Midbrain (tissue), 1 donor: ENCODE results near the gene IL31RA.

ENCODE experiments used
- DNase-seq: peaks from one replicate; lab custom pipeline; 2025; lab: John Stamatoyannopoulos, UW

IL31RA gene

GRCh38 chr5:55902696-55903095, 51.5 kb downstream of the IL31RA start:
- DNase-seq = no peak

- DNase-seq = no peak
These were observed 52.1 kb downstream of the IL31RA start for GRCh38 chr5:55903121-55903701.

GRCh38 chr5:55904152-55904551, 53.0 kb downstream of the IL31RA start:
- DNase-seq = peak; percentile 31

GRCh38 chr5:55905251-55905650, 54.1 kb downstream of the IL31RA start:
- no peak for DNase-seq

- no peak for DNase-seq
These were observed 56.8 kb downstream of the IL31RA start for GRCh38 chr5:55907927-55908326.

- DNase-seq = no peak
These were observed 57.6 kb downstream of the IL31RA start for GRCh38 chr5:55908804-55909203.

- no peak for DNase-seq
These were observed 60.9 kb downstream of the IL31RA start for GRCh38 chr5:55911784-55912653.

GRCh38 chr5:55913466-55914413, 62.6 kb downstream of the IL31RA start:
- no peak for DNase-seq

GRCh38 chr5:55914971-55915370, 63.8 kb downstream of the IL31RA start:
- no peak for DNase-seq

GRCh38 chr5:55915783-55916182, 64.6 kb downstream of the IL31RA start:
- no peak for DNase-seq

GRCh38 chr5:55916986-55917385, 65.8 kb downstream of the IL31RA start:
- no peak for DNase-seq

GRCh38 chr5:55917402-55918086, 66.4 kb downstream of the IL31RA start:
- no peak for DNase-seq

GRCh38 chr5:55918087-55919035, 67.2 kb downstream of the IL31RA start:
- DNase-seq = no peak

- DNase-seq = no peak
These were observed 68.5 kb downstream of the IL31RA start for GRCh38 chr5:55919625-55920024.

- peak; percentile 38 for DNase-seq
These were observed 69.6 kb downstream of the IL31RA start for GRCh38 chr5:55920784-55921183.

- no peak for DNase-seq
These were observed 70.5 kb downstream of the IL31RA start for GRCh38 chr5:55921617-55922016.

- DNase-seq = no peak
These were observed 72.1 kb downstream of the IL31RA start for GRCh38 chr5:55923177-55923771.

- no peak for DNase-seq
These were observed 72.8 kb downstream of the IL31RA start for GRCh38 chr5:55923865-55924500.

- no peak for DNase-seq
These were observed 73.6 kb downstream of the IL31RA start for GRCh38 chr5:55924744-55925143.

GRCh38 chr5:55925181-55925580, 74.0 kb downstream of the IL31RA start:
- DNase-seq = no peak
